Stimulated activated CD8-positive, alpha-beta memory T cell treated with anti-CD3 and anti-CD28 coated beads, Interleukin-15, amount 100 ng/mL, for 1 hour (primary cell): Measurements from ENCODE around the gene HSPA4.

ENCODE experiments used
- DNase-seq: peaks from one replicate; pipeline ENCODE4 v3.0.0-alpha.2; 2020; ENCODE audit warnings: low read depth

HSPA4 gene

DNA sequence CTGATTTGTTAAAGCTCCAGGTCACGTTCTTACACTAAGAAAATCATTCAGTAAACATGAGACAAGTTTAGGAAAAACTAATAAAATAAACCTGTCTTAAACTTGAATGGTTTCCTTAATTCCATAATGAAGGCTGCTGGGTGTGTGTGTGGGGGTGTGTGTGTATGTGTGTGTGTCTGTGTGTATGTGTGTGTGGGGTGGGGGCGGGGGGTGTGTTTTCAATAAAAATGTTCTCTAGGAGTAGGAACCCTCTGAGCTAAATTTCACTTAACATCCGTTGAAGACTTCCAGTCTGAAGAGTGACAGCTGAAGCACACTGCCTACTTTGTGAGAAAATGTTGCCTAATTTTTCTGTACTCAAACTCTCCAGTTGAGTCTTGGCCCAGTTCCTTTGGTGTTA is 54.5 kb downstream of the HSPA4 start:
- no peak for DNase-seq

DNA sequence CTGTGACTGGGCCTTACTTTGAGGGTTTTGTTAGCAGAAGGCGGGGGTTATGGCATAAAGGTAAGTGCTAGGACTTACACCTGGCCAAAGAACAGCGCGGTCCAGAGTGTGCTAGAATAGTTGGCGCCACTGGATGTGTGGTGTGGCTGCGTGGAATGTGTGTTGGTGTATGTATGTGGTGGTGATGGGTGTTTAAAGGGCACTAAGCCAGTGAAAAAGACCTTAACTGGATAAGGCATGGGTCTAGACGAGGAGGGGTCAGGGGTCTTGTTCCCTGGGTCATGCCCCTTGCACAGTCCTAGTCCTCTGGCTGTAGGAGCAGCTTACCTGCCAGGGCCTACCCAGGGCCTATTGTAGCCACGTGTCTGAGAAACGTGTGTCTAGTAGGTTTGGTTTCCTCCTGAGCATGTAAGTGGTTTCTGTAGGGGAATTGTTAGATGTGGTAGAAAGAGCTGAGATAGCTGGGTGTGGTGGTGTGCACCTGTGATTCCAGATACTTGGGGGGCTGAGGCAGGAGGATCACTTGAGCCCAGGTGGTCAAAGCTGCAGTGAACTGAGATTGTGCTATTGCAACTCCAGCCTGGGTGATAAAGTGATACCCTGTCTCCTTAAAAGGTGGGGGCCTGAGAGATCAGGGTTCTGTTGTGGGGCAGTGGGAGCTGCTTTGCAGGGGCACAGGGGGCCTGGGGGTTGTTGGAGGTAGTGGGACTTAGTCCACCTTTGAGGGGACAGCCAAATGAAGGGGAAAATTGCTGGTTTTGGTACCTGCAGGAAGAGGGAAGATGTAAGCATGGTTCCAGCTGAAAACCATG is 55.2 kb downstream of the HSPA4 start:
- DNase-seq: no peak

DNA sequence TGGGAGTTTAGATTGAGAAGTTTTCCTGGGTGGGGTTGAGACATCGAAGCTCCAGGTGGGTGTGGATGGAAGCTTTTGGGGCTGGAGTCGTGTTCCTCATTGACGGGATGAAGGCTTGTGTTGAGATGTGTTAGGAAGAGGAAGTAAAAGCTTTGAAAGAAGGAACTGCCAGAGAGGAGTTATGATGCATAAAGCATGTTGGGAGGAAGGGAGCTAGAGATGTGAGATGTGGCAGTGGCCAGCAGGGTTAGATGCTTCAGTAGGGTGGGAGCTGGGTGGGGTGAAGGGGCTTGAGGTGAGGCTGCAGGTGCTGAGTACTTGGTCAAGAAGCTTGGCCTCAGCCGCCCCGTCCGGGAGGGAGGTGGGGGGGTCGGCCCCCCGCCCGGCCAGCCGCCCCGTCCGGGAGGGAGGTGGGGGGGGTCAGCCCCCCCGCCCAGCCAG is 56.7 kb downstream of the HSPA4 start:
- DNase-seq: no peak

DNA sequence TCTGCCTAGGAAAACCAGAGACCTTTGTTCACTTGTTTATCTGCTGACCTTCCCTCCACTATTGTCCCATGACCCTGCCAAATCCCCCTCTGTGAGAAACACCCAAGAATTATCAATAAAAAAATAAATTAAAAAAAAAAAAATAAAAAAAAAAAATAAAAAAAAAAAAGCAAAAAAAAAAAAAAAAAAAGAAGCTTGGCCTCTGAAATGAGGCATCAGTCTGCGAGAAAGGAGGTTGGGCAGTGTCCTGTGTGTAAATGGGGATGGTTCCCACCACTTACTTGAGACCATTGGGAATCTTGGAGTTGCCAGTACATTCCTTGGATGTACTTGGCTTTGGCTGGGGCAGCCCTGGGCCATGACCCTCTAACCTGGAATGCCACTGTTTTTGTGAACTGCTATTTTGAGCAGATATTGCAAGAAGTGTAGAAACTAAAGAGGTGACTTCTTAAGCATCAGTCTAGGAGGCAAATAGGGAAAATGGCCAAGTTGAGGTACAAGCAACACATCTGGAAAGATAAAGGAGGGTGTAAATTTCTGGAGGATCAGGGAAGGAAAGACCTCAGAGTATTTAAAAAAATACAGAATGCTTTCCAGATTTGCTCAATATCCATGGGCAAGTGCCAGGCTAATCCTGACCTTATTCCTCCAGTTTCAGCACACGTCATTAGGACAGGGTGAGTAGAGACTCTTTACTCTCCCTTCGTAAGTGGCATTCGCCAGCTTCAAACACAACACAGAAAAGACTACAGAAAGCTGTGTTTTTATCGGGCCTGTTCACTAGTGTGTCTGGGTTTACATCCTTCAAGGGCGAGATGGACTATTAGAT is 58.1 kb downstream of the HSPA4 start:
- DNase-seq: no peak

DNA sequence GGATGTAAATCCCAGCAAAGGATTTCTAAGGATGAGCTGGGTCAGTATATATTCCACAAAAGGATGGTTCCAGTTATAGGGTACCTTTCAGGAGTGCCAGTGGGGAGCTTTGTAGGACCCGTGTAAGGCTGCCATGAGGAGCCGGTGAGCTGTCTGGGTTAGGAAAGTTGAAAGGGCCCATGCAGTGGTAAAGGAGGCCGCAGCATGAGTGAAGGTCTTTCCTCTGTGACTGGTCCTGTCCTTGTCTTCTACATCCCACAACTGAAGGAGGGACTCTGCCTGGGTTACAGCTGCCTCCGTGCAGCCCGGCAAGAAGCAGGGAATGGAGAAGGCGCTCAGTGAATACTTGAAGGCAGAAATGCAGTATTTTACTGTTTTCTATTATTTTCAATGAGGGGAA is 58.9 kb downstream of the HSPA4 start:
- no peak for DNase-seq

DNA sequence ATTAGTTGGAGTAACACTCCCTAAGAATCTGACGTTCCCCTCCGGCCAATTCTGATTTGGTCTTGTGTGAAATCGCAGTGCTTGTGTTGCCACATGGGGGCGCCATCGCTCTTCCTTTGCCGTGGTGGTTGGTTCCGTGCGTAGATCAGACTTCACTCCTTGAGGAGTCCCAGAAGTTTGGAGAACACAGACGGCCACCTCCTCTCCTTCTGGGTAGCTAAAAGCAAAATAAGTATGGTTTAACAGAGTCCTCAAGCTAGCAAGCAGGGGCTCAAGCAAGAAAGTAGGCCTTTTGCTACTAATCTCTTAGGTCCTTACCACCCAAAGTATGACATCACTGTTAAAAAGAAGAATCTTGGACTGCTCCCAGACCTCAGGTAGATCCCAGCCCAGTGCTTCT is 59.5 kb downstream of the HSPA4 start:
- DNase-seq: peak; percentile 63

DNA sequence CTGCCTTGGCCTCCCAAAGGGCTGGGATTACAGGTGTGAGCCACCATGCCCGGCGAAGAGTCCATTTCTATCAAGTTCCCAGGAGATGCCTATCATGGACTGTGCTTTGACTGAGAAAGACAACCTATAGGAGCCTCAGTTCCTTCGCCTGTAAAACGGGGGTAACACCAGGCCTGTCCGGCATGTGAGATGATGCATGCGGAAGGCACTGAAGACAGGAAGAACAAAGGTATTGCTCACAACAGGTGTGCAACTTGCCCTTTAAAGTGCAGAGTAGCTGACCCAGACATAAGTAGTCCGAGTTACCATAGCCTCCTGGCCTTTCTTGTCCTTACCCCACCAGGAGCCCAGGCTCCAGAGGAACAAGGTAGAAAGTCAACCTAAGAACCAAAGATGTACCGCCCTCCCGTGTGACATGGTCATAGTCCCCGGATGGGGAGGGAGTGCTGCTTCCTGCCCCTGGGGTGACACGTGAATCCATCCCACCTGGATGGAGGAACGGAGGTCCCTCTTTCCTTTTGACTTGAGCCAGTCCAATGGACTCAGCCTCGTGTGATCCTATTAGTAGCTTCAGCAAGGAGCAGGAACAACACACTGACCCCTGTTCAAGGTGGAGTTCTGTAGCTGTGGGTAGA is 60.3 kb downstream of the HSPA4 start:
- DNase-seq: no peak

DNA sequence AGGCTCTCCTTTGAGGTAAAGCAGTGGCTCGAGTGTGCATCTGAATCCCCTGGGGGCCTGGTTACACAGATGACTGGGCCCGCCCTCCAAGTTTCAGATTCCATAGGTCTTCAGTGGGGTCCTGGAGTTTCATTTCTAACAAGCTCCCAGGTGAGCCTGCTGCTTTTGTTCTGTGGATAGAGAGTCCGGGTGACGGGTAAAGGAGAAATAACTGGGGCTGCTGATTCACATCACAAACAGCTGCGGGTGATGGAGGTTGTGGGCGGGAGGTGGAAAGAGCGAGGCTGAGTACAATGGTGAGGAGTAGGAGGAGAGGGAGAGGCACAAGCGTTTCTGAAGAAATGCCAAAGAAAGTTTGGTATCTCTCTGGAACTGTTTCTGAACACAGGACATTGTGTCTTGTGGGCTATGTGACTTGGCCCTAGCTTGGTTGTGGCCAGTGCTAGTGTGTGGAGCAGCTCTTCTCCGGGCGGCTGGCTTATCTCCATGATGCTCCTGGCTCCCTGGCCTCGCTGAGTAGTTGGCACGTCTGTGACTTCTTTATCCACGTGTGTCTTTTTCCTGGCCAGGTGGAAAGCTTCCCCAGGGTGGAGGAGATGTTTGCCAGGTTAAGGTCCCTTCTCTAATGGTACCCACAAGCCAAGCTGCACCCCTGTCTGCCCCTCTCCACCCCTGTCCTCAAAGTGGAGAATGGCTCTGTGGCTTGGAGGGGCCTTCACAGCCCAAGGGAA is 61.7 kb downstream of the HSPA4 start:
- no peak for DNase-seq

DNA sequence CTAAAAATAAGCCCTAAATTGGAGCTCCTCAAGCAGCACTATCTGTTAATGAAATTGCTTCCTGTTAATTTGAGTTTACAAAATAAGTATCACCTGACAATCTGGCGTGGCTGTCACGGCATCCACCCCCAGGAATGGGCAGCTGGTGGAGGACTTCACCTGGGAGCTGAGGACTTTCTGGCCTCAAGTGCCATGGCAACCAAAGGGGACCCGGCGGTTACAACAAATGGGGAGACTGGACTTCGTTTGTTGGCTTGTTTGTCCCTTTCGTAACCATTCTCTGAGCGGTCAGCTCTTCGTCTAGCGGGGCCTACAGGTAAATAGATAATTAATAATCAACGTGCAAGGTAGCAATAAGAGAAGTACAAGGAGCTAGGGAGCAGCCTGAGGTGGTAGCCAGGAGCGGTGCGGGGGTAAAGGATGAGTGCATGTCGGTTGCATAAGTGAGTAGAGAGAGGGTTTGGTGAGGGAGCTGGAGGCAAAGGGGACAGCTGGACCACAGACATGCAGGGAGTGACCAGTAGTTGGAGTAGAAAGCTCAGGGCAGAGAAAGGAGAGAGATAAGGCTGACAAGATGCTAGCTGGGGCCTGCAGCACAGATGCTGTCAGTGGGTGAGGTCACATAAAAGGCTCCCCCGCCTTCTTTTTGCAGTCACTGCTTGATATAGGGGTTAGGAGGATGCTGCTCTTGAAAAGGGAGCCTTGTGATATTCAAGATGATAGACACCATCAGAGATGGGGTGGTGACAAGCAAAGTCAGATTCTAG is 62.5 kb downstream of the HSPA4 start:
- no peak for DNase-seq

DNA sequence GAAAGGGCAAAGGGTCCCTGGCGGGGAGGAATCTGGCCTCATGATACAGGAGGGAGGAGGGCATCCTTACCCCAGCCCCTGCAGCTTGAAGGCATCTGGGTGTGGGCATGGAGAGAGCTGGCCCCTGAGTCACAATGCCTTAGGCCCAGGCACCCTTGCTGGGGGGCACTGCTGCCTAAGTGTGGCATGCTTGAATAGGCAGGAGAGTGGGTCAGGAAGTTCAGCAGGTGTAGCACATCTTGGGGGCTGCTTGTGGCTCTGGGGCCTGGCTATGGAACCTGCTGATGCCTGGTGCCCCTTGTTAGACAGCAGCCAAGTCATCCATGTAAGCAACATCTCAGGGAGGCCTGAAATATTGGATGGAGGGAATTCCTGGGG is 63.1 kb downstream of the HSPA4 start:
- no peak for DNase-seq

DNA sequence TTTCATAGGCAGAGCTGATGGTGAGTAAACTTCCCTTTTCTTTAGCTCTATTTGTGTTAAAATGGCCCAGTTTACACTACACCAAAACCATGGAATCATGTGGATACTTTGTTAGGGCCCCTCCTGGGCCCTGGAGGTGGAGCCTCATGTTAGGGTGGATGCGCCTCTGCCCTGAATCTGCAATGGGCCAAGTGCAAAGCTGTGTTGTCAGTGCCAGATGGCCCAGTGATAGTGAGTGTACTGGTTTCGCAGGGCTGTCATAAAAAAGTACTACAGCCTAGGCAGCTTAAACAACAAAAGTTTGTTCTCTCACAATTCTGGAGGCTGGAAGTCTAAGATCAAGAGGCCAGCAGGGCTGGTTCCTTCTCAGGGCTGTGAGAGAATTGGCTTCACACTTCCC is 64.8 kb downstream of the HSPA4 start:
- no peak for DNase-seq

DNA sequence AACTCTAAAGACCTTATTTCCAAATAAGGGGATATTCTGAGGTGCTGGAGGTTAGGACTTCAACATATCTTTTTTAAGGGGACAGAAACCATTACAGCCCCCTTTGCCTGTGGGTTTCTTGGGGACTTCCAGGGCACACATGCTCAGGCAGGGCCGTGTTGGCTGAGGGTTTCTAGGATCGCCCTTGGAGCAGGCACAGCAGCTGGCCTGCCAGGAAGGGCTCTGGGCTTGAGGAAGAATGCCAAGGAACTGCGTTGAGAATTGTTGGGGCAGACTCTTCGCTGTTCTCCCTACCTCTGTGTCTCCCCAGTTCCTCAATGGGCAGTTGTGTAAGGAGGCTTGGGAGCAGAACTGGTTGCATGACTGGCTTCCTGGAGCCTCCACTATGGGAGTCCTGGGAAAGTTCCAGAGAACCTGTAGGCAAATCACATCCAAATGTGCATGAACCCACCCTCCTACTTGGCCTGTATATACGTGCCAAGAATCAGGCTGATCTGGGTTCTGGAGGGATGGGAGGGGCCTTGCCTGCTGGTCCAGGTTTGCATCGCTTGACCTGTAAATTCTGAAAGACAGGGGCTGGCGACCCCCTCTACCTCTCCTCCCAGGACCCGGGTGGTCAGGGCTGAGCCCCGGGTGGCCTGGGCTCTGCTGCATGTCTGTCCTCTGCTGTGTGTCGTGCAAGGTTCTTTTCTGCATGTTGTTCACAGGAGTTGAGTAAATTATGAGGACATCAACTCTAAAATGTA is 65.5 kb downstream of the HSPA4 start:
- DNase-seq: no peak

DNA sequence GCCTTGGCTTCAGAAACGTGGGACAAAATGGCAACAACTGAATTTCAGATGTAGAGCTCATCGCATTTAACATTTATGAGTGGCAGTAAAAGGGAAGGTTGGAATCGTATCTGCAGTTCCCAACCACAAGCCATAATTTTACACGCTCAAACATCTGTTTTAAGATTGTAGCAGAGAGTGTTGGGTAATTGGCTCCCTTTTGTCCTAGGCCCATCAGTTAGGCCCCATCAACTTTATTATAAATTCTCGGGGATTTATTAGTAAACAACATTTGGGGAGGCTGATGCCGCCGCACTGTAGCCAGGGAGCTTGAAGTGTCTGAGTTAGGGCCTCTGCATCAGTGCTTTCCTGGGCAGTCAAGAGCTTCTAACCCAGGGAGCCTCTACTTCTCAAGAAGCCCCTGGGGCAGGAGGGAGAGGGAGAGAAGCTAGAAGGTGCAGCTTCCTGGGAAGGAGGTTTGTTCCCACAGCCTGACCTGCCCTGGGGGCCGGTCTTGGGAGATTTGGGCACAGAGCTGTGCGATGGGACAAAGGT is 66.2 kb downstream of the HSPA4 start:
- DNase-seq: no peak

DNA sequence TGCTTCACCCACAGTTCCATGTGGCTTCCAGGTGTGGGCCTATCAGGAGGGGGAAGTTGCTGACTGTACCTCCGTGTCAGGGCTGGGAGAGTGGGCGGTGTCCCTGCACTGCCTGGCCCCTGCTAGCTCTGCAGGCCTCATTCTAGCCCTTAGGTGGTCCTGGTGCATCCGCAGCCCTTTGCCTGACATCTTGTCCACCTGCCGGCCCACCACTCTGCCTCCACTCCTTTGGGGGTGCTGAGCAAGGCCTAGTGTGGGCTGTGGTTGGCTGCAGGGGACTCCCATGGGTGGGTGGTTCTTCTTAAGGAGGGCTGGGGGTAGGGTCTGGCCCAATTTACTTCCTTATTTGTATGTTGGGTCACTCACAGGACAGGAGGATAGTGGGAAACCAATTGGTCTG is 66.9 kb downstream of the HSPA4 start:
- no peak for DNase-seq

DNA sequence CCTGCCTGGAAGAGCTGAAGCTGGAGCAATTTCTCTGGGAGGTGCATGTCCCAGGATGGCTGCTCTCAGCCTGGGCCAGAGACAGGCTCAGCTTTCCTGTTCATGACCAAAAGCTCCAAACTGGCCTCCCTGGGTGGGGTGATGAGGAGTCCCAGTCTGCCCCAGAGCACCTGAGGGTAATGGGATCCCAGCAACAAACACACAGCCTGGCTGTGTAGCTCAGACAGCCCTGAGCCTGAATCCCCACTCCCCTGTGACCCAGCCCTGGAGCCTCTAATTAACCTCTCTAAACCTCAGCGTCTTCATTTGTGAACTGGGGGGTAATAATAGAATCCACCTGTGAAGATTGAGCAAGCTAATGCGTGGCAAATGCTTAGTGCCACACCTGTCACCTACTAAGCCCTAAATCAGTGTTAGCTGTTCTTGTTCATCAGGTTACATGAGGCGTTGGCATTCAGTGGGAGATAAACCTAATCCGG is 67.5 kb downstream of the HSPA4 start:
- no peak for DNase-seq

DNA sequence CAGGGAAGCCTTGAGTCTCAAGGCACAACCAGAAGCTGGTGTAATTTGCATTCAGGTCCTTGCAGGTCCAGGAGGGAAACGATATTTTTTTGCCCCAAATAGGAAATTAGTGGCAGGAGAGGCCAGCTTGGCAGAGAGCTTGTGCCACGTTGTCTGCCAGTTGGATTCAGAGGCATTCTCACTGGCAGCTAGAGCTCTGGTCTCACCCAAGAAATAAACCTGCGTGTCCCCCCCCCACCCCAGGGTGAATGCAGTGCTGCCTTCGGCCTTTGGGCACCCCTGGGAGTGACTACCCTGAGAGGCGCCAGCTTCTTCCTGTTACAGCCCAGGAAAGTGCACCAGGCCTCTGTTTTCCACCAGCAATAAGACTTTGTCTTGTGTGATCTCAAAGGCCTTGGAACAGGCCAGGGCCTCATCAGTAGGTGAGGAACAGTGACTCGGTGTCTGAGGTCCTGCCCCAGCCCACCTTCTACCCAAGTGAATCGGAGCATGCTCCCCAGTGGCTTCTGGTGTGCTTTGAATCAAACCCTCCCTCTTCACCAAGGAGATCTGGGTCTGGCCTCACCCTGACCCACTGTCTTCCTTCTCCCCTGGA is 68.4 kb downstream of the HSPA4 start:
- DNase-seq: no peak

DNA sequence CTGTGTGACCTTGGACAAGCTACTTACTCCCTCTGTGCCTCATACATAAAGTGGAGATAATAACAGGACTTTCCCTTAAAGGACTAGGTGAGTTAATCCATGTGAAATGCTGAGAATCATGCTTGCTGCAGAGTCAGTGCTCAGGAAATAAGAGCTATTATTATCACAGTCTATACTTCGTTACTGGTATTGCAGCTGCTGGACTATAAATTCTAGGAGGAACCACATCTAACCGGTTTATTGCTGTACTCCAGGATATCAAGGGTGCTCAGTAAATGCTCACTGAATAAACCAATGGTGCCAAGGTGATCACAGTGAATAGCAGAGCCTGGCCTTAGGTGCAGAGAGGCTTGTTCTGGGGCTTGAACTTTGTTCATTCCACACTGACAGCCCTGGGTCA is 69.3 kb downstream of the HSPA4 start:
- DNase-seq: no peak

DNA sequence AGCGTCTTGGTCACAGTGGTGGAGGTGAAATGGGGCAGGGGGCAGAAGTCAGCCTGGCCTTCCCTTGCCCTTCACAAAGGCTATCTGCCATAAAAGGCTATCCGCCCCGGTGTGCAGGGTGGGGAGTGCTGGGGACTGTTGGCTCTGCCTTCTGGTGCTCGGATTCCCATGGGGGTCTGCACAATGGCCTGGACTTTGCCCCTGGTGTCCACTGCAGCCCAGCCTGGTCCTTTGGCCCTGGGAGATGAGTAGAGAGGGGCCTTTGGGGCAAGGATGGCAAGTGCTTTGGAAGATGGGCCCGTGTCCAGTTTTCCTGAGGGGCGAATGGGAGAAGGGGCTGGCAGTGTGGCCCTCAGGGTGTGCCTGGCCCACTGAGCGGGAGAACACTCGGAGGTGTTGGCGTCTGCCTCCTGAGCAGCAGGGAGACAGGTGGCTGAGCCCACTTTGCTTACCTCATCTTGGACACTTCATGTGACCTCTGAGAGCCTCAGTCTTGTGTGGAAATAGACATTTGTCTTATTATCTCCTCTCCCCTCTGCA is 69.9 kb downstream of the HSPA4 start:
- DNase-seq: no peak

DNA sequence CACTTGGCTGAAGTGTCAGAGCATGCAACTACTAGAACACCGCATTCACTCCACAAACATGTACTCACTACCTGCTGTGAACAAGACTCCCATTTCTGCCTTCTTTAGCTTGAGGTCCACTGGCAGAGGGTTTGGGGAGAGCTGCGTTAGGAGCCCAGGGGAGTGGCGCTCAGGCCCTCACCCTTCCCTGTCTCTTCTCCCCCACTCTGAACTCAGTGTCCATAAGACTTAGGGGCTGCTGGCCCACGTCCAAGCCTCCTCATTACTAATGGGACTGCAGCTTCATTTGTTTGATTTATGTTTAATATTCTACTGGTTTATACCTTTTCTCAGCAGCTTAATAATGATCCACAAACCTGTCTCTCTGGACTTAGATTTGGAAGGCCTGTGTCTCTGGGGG is 70.9 kb downstream of the HSPA4 start:
- DNase-seq: no peak

DNA sequence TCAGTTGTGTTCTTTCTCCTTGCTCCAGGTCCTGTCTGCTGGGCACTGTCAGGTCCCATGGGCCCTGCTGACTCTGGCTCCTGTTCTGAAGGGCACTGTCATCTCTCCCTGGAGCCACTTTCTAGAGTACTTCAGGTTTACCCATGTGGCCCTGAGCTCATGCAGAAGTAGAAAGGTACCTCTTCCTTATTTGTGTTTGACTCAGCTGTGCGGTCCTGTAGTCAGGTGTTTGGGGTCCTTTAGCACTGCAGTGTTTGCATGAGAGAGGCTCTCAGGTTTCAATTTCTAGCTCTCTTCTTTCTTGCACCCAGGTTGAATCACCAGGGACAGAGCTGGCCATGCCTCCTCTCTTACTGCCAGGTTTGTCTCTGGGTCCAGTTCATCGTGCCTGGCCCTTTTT is 71.5 kb downstream of the HSPA4 start:
- DNase-seq: no peak
